Karpas-422 (cell line): ENCODE results near the gene TMEM163. TPM values are rescaled to one million over a fixed set of nuclear protein-coding genes. Genes with fewer than 3 reads are reported as not detected.

Experiments used
- DNase-seq: peaks from one replicate; pipeline ENCODE4 v3.0.0-alpha.2; 2015
- H2AFZ ChIP-seq: fragments of 200-600 bp; sonication (generic); 2 replicates; pipeline ENCODE4 v1.6.1; 2014; ENCODE audit warnings: antibody characterized with exemption, low read length, mixed read lengths
- H3K27ac ChIP-seq: fragments of 200-600 bp; sonication (generic); 2 replicates; pipeline ENCODE4 v1.5.1; 2014; ENCODE audit warnings: mild to moderate bottlenecking, low read length, moderate library complexity
- H3K27me3 ChIP-seq: fragments of 200-600 bp; sonication (generic); 2 replicates; pipeline ENCODE4 v1.6.1; 2014; ENCODE audit warnings: low read length, mixed read lengths
- H3K36me3 ChIP-seq: fragments of 200-600 bp; sonication (generic); 2 replicates; pipeline ENCODE4 v1.6.1; 2014; ENCODE audit warnings: low read length, mixed read lengths; ENCODE audit not compliant: insufficient read depth
- H3K4me1 ChIP-seq: fragments of 200-600 bp; sonication (generic); 2 replicates; pipeline ENCODE4 v1.6.1; 2014; ENCODE audit warnings: mild to moderate bottlenecking, low read length, mixed read lengths
- H3K4me2 ChIP-seq: fragments of 200-600 bp; sonication (generic); 2 replicates; pipeline ENCODE4 v1.6.1; 2014; ENCODE audit warnings: low read length, low read depth, mild to moderate bottlenecking; ENCODE audit not compliant: poor library complexity, severe bottlenecking
- H3K4me3 ChIP-seq: fragments of 200-600 bp; sonication (generic); 2 replicates; pipeline ENCODE4 v1.5.1; 2014; ENCODE audit warnings: mild to moderate bottlenecking, antibody characterized with exemption, low read length, mixed read lengths
- H3K79me2 ChIP-seq: fragments of 200-600 bp; sonication (generic); 2 replicates; pipeline ENCODE4 v1.6.1; 2014; ENCODE audit warnings: mild to moderate bottlenecking, low read length, mixed read lengths
- H3K9ac ChIP-seq: fragments of 200-600 bp; sonication (generic); 2 replicates; pipeline ENCODE4 v1.6.0; 2014; ENCODE audit warnings: low read length
- H3K9me2 ChIP-seq: fragments of 200-600 bp; sonication (generic), shearing (Covaris generic); replicated peaks from 2 replicates; pipeline ENCODE4 v1.6.0; 2014; ENCODE audit warnings: mild to moderate bottlenecking, low read length, moderate library complexity; ENCODE audit not compliant: insufficient read depth
- H3K9me3 ChIP-seq: fragments of 300-700, 200-600 bp; sonication (generic); 2 replicates; pipeline ENCODE4 v1.6.1; 2014; ENCODE audit warnings: low read length, mixed read lengths
- H4K20me1 ChIP-seq: fragments of 200-600 bp; sonication (generic); 2 replicates; pipeline ENCODE4 v1.6.1; 2014; ENCODE audit warnings: mild to moderate bottlenecking, antibody characterized with exemption, low read length, low read depth; ENCODE audit not compliant: insufficient read depth
- total RNA-seq: library from RNA; depleted of rRNA; stranded (reverse); fragments of >200 nt; shearing (Covaris generic); gene quantifications from 2 replicates; pipeline ENCODE4 v1.2.3, GENCODE V29; 2014; ENCODE audit warnings: low replicate concordance

The TMEM163 gene
- total RNA-seq, 1 experiment from 2014 or later, result 4.7 TPM

GRCh38 chr2:134578316-134578715 is 140.5 kb downstream of the TMEM163 start:
- Histone ChIP-seq H3K9me3 (no peaks in the 10 kb centered on the region), H3K9me2 (no peaks in the 10 kb centered on the region), H3K27me3 (no peaks in the 10 kb centered on the region), H3K36me3 (no peaks in the 10 kb centered on the region), H3K27ac (no peak overlapping the region), H3K9ac (no peak overlapping the region), H2AFZ (no peak overlapping the region), H3K79me2 (no peaks in the 10 kb centered on the region), H4K20me1 (no peaks in the 10 kb centered on the region), H3K4me1 (peaks cover 6% of the 10 kb centered on the region; the same call in 1 of the 2 replicates), H3K4me2 (no peak overlapping the region), H3K4me3 (no peak overlapping the region)
- no peak for DNase-seq

- Histone ChIP-seq H3K9me2 (no peaks in the 10 kb centered on the region), H2AFZ (no peak overlapping the region), H4K20me1 (no peaks in the 10 kb centered on the region), H3K27me3 (no peaks in the 10 kb centered on the region), H3K4me2 (no peak overlapping the region), H3K27ac (no peak overlapping the region), H3K79me2 (no peaks in the 10 kb centered on the region), H3K4me1 (no peaks in the 10 kb centered on the region), H3K9me3 (no peaks in the 10 kb centered on the region), H3K4me3 (no peak overlapping the region), H3K9ac (no peak overlapping the region), H3K36me3 (no peaks in the 10 kb centered on the region)
- peak; percentile 46 for DNase-seq
Observed at GRCh38 chr2:134576478-134576877, 142.3 kb downstream of the TMEM163 start.

- Histone ChIP-seq H3K36me3 (no peaks in the 10 kb centered on the region), H3K79me2 (no peaks in the 10 kb centered on the region), H3K27ac (no peak overlapping the region), H3K9me3 (no peaks in the 10 kb centered on the region), H3K27me3 (no peaks in the 10 kb centered on the region), H3K4me3 (no peak overlapping the region), H4K20me1 (no peaks in the 10 kb centered on the region), H3K4me2 (no peak overlapping the region), H2AFZ (no peak overlapping the region), H3K4me1 (no peaks in the 10 kb centered on the region), H3K9me2 (no peaks in the 10 kb centered on the region), H3K9ac (no peak overlapping the region)
- no peak for DNase-seq
Observed at GRCh38 chr2:134575888-134576287, 142.9 kb downstream of the TMEM163 start.

DNA sequence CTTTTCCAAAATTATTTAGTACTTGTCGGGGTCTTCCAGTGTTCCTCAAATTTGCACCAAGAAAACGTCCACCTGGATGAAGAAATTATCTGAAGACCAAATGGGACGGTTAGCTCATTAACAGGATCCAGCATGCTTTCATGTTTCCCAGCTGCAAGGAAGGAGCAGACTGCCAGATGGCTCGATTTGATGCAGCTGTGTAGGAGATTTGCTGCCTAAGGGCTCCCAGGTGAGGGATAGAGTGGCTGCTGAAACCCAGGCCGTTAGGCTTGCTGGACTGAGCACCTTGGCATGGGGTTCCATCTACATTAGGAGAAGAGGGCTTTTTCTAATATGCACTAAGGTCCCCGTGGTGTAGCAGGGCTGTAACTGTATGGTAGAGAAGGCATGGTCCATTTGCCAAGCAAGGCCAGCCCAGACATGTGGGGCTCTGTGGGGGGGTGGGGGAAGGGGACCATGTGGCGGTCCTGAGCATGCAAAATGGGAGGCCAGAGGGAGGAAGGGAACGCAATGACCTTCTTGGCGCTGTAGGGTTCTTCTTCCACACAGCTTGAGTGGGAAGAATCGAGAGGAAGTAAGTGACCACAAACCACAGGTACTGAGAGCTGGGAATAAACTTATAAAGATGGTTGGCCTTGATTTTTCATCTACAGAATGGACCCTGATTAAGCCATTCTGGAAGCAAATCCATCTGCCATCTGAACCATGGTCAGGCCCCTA is 144.0 kb downstream of the TMEM163 start:
- no peak overlapping the region for H2AFZ ChIP-seq
- DNase-seq, result no peak
- no peaks in the 10 kb centered on the region for H3K27me3 ChIP-seq
- H3K4me3 ChIP-seq, result no peak overlapping the region
- H3K4me1 ChIP-seq, result peaks cover 5% of the 10 kb centered on the region; the same call in 1 of the 2 replicates
- H4K20me1 ChIP-seq, result 0 out of 2 replicates have a peak, but pooled peaks cover 2% of the 10 kb centered on the region
- H3K27ac ChIP-seq, result no peak overlapping the region
- no peaks in the 10 kb centered on the region for H3K9me2 ChIP-seq
- H3K9ac ChIP-seq, result no peak overlapping the region
- H3K79me2 ChIP-seq, result no peaks in the 10 kb centered on the region
- no peaks in the 10 kb centered on the region for H3K9me3 ChIP-seq
- no peak overlapping the region for H3K4me2 ChIP-seq
- no peaks in the 10 kb centered on the region for H3K36me3 ChIP-seq

GRCh38 chr2:134573724-134574123 is 145.1 kb downstream of the TMEM163 start:
- Histone ChIP-seq H3K4me2 (no peak overlapping the region), H3K36me3 (no peaks in the 10 kb centered on the region), H2AFZ (no peak overlapping the region), H3K4me1 (peaks cover 5% of the 10 kb centered on the region; the same call in 1 of the 2 replicates), H3K4me3 (no peak overlapping the region), H4K20me1 (0 out of 2 replicates have a peak, but pooled peaks cover 2% of the 10 kb centered on the region), H3K27me3 (no peaks in the 10 kb centered on the region), H3K27ac (no peak overlapping the region), H3K9ac (no peak overlapping the region), H3K9me2 (no peaks in the 10 kb centered on the region), H3K9me3 (no peaks in the 10 kb centered on the region), H3K79me2 (no peaks in the 10 kb centered on the region)
- no peak for DNase-seq

- no peaks in the 10 kb centered on the region for H3K9me2 ChIP-seq
- H3K9ac ChIP-seq, result no peak overlapping the region
- no peak overlapping the region for H3K27ac ChIP-seq
- no peak overlapping the region for H2AFZ ChIP-seq
- no peak overlapping the region for H3K4me3 ChIP-seq
- H4K20me1 ChIP-seq, result 0 out of 2 replicates have a peak, but pooled peaks cover 2% of the 10 kb centered on the region
- no peak for DNase-seq
- no peaks in the 10 kb centered on the region for H3K79me2 ChIP-seq
- H3K9me3 ChIP-seq, result no peaks in the 10 kb centered on the region
- H3K4me2 ChIP-seq, result no peak overlapping the region
- no peaks in the 10 kb centered on the region for H3K36me3 ChIP-seq
- H3K4me1 ChIP-seq, result peaks cover 5% of the 10 kb centered on the region; the same call in 1 of the 2 replicates
- no peaks in the 10 kb centered on the region for H3K27me3 ChIP-seq
Observed at GRCh38 chr2:134573085-134573370, 145.8 kb downstream of the TMEM163 start.

DNA sequence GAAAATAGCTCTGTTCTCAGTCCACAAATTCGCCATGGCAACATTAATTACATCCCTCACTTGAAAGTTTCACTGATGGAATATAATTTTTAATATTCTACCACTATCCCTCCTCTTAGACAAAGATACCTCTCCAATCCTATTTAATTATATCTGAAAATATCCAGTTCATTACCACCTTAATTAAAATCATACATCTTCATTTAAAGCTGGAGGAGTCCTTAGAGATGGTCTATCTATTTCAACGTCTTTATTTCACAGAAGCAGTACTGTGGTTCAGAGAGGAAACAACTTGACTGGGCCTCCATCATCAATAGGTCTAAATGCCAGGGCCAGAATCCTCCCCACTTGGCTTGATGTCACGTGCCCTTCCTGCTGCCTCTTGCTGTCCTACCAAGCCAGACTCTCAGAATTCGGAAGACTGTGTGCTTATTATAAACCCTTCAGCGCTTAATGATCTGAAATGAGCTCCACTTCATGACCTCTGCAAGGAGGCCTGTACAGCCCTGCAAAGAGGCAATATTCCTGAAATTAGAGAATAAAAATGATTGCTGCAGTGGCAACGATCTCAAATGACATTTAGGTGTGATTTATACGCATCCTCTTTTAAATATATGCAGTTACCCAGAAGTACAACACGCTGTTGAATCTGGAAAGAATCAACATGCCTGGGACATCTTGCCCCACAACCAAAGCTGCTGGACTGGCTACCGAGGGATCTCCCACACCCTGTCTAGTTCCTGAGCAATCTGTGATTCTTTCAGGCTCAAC is 146.3 kb downstream of the TMEM163 start:
- Histone ChIP-seq H3K9ac (no peak overlapping the region), H3K4me1 (peaks cover 5% of the 10 kb centered on the region; the same call in 1 of the 2 replicates), H2AFZ (no peak overlapping the region), H3K27ac (no peak overlapping the region), H4K20me1 (0 out of 2 replicates have a peak, but pooled peaks cover 2% of the 10 kb centered on the region), H3K27me3 (no peaks in the 10 kb centered on the region), H3K4me2 (no peak overlapping the region), H3K79me2 (no peaks in the 10 kb centered on the region), H3K9me2 (no peaks in the 10 kb centered on the region), H3K36me3 (no peaks in the 10 kb centered on the region), H3K9me3 (no peaks in the 10 kb centered on the region), H3K4me3 (no peak overlapping the region)
- no peak for DNase-seq

GRCh38 chr2:134570676-134571075 is 148.1 kb downstream of the TMEM163 start:
- Histone ChIP-seq H3K27me3 (no peaks in the 10 kb centered on the region), H3K9ac (no peak overlapping the region), H3K4me3 (no peak overlapping the region), H3K9me3 (no peaks in the 10 kb centered on the region), H3K9me2 (no peaks in the 10 kb centered on the region), H3K4me2 (no peak overlapping the region), H3K27ac (no peak overlapping the region), H3K36me3 (no peaks in the 10 kb centered on the region), H3K79me2 (no peaks in the 10 kb centered on the region), H2AFZ (no peak overlapping the region), H3K4me1 (peaks cover 5% of the 10 kb centered on the region; the same call in 1 of the 2 replicates), H4K20me1 (0 out of 2 replicates have a peak, but pooled peaks cover 2% of the 10 kb centered on the region)
- peak; percentile 56 for DNase-seq
